Stimulated activated CD8-positive, alpha-beta memory T cell treated with anti-CD3 and anti-CD28 coated beads, Interleukin-12 subunit alpha, Interleukin-12 subunit beta, amount 100 ng/mL, for 24 hours (primary cell): ENCODE measurements around the gene OGFOD3.
A peak's percentile ranks its signal among the peaks of the same experiment; 100 is the strongest.
"Not testable (repeated sequence)": the region's sequence is repeated elsewhere in the genome, so short reads cannot be mapped to it uniquely, and the experiment has no call there.

Source experiments
- DNase-seq: peaks from one replicate; pipeline ENCODE4 v3.0.0-alpha.2; 2020; ENCODE audit errors: extremely low read depth

Gene OGFOD3

GRCh38 chr17:82434216-82434565, 15.8 kb upstream of the OGFOD3 start:
- DNase-seq: no peak

DNA sequence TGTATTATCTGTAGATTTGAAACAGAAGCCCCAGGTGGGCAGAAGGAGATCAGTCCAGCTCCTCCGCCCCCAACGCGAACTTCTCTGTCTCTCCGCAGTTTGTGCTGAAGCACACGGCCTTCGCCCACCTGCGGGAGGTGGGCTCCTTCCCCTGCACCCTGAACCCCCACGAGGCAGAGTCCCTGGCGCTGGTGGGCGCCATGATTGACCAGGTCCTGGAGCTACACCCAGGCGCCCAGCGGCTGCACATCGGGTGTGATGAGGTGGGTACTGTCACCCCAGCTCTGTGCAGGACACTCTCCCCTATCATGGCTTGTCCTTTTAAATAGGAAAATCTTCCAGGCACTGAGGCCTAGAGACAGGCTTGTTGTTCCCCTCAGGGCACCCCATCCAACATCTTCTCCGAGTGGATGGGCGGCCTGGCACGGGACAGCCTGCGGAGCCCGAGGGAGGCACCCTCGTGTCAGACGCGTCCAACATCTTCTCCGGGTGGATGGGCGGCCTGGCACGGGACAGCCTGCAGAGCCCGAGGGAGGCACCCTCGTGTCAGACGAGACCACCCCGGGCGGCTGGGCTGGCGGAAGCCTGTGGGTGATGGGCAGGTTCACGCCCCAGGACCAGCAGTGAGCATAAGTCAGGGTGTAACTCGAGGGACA, 15.3 kb upstream of the OGFOD3 start:
- DNase-seq: no peak

GRCh38 chr17:82432017-82432416, 13.6 kb upstream of the OGFOD3 start:
- no peak for DNase-seq

GRCh38 chr17:82429824-82430223, 11.4 kb upstream of the OGFOD3 start:
- no peak for DNase-seq

DNA sequence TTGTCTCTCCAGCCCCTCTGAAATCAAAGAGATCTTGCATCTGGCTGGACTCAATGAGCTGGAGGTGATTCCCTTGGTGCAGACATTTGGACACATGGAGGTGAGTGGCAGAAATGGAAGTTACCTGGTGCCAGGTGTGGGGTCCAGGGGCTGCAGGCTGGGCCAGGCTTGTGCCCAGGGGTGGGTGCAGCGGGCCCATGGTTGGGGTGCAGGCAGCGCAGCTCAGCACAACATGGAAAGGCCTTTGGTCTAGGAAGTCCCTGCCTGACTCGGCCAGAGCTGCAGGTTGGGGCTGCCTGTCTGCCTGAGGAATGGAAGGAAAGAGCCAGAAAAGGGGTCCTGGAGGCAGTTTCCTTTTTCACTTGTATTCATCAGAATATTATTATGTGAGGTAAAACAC, 10.2 kb upstream of the OGFOD3 start:
- DNase-seq: no peak

GRCh38 chr17:82424863-82425159, 6.4 kb upstream of the OGFOD3 start:
- no peak for DNase-seq

- DNase-seq: no peak
Measured at GRCh38 chr17:82424001-82424862, 5.8 kb upstream of the OGFOD3 start.

DNA sequence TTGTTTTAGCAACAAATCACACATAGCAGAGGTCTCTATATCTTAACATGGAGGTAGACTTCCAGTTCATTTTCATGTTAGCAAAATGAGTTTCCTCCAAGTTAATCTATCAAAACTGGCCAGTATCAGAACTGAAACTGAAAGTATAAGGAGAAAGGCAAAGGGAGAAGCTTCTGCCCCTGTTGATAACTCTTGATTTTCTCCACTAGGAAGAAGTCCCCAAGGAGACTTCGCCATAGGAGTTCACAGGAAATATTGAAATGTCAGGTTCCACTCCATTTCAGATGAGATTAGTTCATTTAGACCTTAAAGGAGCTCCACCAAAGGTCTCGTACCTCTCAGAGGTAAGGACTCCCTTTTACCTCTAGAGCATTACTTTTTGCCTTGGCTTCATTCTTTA, 1.2 kb upstream of the OGFOD3 start:
- no peak for DNase-seq

DNA sequence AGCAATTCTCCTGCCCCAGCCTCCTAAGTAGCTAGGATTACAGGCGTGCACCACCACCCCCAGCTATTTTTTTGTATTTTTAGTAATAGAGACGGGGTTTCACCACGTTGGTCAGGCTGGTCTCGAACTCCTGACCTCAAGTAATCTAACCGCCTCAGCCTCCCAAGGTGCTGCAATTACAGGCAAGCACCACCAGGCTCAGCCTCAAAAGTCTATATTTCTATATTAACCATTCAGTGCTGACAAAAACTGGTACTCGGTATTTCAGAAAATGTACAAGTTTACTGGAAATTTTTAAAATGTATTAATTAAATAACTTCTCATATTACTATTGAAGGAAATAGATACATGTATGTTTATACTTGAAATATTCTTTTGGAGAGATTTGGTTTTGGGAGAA, 1.6 kb downstream of the OGFOD3 start:
- DNase-seq: no peak

DNA sequence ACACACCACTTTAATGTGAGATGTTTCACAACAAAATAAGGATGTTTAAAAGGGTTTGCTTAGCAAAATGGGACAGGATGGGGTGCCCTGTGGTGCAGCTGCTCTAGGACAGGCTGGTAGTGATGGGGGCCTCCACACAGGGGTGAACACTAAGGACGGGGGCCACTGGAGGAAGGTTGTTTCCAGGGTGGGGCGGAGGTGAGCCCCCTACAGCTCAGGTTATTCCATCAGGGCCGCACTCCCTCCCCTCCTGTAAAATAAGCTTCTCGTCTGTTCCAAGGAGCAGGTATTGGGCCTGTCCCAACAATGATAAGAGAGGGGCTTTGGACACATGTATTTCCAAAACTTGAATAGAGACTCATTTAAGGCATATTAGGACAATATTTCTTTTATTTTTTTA, 2.1 kb downstream of the OGFOD3 start:
- DNase-seq: no peak

GRCh38 chr17:82415786-82416185, 2.6 kb downstream of the OGFOD3 start:
- DNase-seq: no peak

DNA sequence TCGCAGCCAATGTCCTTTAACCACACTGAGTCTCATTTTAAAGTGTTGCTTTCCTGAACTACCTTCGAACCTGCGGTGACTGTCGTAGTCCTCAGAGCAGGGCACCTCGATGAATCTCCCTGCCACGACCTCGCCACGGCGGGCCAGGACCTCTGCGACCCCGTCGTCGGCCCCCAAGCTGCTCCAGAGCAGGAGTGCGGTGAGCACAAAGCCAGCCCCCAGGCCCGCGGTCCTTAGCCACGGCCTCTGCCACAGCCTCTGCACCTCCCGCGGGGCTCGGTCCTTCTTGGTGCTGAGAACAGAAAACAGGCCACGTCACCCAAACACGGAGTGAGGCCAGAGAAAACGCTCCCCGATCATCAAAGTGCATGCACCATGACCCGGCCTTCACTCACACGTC, 3.0 kb downstream of the OGFOD3 start:
- DNase-seq: no peak

DNA sequence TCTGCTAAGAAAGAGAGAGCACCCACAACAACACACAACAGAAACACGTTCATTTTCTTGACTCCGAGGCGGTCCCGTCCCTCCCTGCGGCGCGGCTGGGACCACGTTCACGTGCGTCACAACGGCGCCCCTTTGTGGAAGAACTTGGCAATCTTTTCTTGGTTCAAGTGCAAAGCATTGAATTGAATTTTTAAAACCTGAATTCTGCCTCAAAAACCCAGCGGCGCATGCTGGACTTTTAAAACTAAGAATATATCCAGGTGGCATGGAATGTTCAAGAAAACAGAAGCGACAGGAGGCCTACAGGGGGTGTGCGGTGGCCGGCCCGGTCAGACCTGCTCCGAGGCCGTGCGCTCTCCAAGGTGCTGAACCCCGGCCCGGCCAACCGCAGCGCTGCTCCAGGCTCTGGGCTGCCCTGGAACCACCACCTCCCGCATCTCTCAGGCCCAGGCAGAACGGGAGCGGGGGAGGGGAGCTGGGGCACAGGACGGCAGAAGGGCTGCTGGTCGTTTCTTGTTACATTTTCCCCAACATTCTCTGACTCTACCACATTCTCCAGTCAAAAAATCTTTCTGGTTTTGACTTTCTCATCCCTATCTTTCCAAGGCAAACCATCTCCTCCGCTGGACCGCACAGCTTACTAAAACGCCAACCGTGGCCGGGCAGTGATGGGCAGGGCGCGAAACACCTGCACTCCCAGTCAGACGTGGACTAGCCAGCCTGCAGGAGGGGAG, 3.7 kb downstream of the OGFOD3 start:
- DNase-seq: peak; percentile 31

- no peak for DNase-seq
Measured at GRCh38 chr17:82412535-82413520, 5.6 kb downstream of the OGFOD3 start.

GRCh38 chr17:82412081-82412480, 6.3 kb downstream of the OGFOD3 start:
- not testable (repeated sequence) for DNase-seq

DNA sequence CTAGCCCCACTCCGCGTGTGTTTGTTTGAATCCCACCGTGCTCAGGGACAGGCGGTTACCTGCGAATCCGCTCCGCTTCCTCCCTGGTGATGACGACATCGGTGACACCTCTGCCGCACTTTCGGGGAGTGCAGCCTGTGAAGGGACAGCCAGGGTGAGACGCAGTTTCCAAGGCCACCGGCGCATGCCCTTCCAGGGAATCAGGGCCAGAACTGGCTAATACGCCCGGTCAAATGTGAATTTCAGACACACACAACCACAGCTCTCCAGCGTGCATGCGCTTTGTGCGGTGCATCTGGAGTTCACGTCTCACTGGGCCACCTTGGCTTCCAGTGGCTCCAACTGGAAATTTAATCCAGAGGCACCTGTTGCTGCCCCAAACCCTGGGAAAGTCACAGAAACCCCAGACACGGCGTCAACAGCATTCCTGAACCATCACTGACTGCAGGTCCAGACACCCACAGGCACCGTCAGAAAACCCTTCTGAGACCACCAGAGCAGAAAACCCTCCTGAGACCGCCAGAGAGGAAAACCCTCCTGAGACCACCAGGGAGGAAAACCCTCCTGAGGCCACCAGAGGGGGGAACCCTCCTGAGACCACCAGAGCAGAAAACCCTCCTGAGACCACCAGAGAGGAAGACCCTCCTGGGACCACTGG, 6.9 kb downstream of the OGFOD3 start:
- DNase-seq: no peak

DNA sequence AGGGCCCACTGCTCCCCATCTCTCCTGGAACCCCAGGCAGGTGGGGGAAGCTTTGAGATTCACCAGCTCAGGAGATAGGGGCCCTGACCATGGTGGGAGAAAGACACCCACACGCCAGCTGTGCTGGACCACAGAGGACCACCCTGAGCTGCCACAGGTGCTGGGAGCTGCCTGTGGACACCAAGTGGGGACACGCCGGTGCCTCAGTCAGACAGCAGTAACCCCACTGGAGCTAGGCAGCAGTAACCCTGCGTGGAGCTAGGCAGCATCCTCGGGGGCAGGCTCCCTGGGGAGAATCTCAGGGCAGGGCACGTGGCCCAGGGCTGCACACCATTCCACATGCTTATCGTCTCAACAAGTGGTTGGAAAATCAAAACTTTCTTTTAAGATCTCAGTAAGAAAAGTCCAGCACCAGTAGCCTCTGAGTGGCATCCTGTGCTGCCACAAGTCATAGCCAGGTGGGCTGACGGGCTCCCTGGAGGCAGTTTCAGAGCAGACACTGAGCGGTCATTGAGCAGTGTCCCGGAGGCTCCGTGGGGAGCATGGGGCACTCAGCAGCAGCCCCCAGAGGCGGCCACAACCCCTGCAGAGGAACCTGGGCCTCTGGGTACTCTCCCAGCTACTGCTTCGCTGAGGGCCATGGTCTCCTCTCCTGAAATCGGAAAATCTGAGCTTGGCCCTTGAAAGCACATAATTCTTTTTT, 8.2 kb downstream of the OGFOD3 start:
- DNase-seq: no peak

DNA sequence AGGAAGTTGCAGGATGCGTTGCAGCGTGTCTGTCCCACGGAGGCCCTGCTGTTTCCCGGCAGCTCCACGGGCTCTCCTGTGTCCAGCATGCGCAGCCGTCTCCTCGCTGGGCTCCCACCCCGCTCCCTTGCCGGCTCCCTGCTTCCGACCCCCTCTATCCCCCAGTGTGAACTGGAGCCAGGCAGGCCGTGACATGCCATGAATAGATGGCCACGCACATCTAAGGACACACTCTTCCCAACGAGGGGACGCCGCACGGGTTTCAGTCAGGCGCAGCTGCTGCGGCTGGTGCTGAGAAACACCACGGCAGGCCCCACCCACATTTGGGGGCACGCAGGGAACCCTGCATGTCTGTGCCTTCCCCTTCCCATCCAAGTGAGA, 9.5 kb downstream of the OGFOD3 start:
- DNase-seq: no peak

GRCh38 chr17:82408288-82408937, 10.0 kb downstream of the OGFOD3 start:
- no peak for DNase-seq

GRCh38 chr17:82407255-82407654, 11.1 kb downstream of the OGFOD3 start:
- no peak for DNase-seq
